Coronary artery (tissue), 2 donors: Measurements from ENCODE around the gene ZNF441.
A peak's percentile ranks its signal among the peaks of the same experiment; 100 is the strongest.

Source experiments
- DNase-seq: peaks from one replicate; pipeline ENCODE4 v3.0.0-alpha.2; 2017; ENCODE audit warnings: low spot score
- H3K27ac ChIP-seq, 2 donors: fragments of 200-600 bp; sonication (generic); one replicate each; pipeline ENCODE4 v1.5.1; 2016 to 2019
- H3K4me3 ChIP-seq: fragments of 200-600 bp; sonication (generic); 2 replicates; pipeline ENCODE4 v1.5.1; 2016; ENCODE audit warnings: mild to moderate bottlenecking, moderate library complexity
- TF ChIP-seq, protein P1 (sequence below): fragments of 200-600 bp; sonication (generic); IDR thresholded peaks from one replicate; pipeline ENCODE4 v1.5.1; 2019; ENCODE audit warnings: antibody characterized with exemption

ZNF441 gene

DNA sequence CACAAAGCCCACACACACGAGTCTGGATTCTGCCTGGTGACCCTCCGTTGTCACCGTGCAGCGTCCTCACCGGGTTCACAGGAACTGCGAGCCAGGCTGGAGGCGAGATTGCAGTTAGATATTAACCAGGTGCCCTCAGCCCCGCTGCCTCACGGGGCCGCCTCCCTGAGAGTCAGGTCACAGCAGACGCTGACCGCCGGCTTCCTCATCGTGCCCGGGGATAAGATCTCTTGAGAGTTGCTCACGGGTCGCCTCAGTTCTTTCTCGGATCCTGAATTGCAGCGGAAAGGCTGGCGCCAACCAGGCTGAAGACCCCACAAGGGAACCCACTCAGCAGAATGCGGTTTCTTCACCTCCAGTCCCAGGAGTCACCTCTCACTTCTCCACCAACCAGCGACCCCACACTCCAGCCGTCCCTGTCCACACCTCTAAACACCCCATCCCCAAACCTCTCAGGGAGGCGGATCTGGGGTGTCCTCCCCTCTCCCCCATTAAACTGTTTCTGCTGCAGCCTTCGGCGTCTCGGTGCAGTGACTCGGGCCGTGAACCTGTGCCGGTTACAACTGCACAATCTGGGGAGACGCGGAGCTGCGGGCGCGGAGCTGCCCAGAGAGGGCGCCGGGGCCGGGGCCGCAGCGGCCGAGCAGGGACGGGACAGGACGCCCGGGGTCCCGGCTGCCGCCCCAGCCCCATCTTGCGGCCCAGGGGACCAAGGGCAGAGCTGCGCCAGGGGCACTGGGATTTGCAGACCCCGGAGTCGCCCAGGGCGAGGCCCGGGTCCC is 28.6 kb upstream of the ZNF441 start:
- peak; percentile 74 for DNase-seq
- TF ChIP-seq, protein P1, sequence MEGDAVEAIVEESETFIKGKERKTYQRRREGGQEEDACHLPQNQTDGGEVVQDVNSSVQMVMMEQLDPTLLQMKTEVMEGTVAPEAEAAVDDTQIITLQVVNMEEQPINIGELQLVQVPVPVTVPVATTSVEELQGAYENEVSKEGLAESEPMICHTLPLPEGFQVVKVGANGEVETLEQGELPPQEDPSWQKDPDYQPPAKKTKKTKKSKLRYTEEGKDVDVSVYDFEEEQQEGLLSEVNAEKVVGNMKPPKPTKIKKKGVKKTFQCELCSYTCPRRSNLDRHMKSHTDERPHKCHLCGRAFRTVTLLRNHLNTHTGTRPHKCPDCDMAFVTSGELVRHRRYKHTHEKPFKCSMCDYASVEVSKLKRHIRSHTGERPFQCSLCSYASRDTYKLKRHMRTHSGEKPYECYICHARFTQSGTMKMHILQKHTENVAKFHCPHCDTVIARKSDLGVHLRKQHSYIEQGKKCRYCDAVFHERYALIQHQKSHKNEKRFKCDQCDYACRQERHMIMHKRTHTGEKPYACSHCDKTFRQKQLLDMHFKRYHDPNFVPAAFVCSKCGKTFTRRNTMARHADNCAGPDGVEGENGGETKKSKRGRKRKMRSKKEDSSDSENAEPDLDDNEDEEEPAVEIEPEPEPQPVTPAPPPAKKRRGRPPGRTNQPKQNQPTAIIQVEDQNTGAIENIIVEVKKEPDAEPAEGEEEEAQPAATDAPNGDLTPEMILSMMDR: no peak
- H3K27ac ChIP-seq: peak overlapping the region; percentile 69 to 85
- peak overlapping the region; percentile 83 for H3K4me3 ChIP-seq

DNA sequence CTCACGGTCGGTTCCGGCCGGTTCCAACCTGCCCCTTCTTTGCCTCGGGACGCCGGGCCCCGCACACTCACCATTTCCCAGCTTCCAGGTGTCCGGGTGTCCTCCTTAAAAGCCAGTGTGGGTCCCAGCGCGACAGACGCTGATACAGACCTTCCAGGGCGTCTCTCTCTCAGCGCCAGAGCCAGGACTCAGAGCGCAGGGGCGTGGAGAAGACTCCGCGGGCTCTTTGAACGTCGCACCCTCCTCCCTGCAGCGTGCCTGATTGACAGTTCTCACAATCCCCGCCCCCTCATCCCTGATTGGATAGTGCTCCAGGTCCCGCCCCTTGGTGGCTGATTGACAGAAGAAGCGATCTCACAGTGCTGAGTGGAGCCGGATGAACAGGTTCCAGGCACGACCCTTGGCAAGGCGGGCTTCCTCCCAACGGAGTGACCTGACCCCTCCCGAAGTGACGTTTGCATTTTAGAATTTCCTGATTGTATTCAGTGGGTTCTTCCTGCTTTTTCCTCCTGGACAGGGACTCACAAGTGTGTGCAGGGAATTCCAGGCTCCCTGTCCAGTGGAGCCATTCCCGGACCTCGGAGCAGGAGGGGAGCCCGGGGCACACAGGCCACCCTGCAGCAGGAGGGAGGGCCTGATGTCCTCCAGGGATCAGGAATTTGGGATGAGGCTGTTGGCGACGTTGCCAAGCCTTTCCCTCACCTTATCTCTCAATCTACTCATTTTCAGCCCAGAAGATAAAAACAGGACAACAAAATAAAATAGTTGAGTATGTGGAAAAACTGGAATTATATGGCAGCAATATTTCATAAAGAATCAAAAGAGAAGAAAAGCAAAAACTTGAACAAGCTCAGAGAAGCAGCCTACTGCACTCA is 27.8 kb upstream of the ZNF441 start, which contains the start of gene ZNF823:
Gene ZNF823 (minus strand): TSS at position 201 of the 875 bp plus-strand sequence. CDS start 127 bp downstream, at position 74.
- H3K27ac ChIP-seq: peak within 1 kb of the TSS; percentile 69 to 85
- peak; percentile 99 for DNase-seq
- TF ChIP-seq, protein P1: no peak
- H3K4me3 ChIP-seq: peak within 1 kb of the TSS; percentile 83

DNA sequence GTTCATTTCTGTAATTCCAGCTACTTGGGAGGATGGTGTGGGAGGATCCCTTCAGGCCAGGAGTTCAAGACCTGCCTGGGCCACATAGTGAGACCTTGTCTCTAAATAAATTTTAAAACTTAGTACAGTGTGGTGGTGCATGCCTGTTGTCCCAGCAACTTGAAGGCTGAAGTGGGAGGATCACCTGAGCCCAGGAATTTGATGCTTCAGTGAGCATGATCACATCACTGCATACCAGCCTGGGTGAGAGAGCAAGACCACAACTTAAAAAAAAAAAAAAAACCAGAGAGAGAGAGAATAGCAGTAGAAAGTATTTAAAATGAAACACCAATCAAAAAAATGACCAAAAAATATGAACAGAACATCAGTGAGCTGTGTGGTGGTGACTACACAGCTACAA is 20.9 kb upstream of the ZNF441 start:
- H3K4me3 ChIP-seq: no peak overlapping the region
- TF ChIP-seq, protein P1: no peak
- no peak for DNase-seq
- no peak overlapping the region for H3K27ac ChIP-seq

DNA sequence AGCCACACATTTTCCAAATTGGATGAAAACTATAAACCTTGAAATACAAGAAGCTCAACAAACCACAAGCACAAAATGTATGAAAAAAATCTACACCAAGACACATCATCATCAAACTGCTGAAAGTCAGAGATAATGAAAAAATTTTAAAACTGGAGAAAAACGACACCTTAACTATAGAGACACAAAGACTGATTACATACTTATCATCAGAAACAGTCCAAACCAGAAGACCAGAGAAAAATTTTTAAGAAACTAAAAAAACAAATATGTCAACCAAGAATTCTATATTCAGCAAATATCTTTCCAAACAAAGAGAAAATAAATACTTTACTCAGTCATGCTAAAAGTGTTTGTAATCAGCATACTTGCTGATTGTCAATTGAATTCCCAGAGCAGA is 19.5 kb upstream of the ZNF441 start:
- H3K27ac ChIP-seq: no peak overlapping the region
- H3K4me3 ChIP-seq: no peak overlapping the region
- DNase-seq: no peak
- TF ChIP-seq, protein P1: no peak

DNA sequence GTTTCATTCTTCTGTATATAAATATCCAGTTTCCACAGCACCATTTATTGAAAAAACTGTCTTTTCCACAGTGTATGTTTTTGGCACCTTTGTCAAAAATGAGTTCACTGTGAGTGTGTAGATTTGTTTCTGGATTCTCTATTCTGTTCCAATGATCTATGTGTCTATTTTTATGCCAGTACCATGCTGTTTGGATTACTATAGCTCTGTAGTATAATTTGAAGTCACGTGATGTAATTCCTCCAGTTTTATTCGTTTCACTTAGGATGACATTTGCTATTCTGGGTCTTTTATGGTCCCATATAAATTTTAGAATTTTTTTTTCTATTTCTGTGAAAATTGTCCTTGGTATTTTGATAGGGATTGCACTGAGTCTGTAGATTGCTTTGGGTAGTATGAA is 17.0 kb upstream of the ZNF441 start:
- no peak for DNase-seq
- Histone ChIP-seq H3K27ac (no peak overlapping the region), H3K4me3 (no peak overlapping the region)
- TF ChIP-seq, protein P1: no peak

DNA sequence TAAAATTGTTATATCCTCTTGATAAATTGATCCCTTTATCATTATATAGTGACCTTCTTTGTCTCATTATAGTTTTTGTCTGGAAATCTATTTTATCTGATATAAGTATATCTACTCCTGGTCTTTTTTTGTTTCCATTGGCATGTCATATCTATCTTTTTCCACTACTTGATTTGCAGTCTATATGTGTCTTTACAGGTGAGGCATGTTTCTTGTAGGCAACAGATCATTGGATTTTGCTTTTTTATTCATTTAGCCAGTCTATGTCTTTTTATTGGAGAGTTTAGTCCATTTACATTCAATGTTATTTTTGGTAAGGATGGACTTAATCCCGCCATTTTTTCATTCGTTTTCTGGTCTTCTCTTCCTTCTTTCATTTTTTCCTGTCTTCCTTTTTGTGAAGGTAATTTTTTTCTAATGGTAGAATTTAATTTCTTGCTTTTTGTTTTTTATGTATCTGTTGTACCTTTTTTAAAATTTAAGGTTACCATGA is 14.5 kb upstream of the ZNF441 start:
- DNase-seq: no peak
- no peak overlapping the region for H3K27ac ChIP-seq
- TF ChIP-seq, protein P1: no peak
- H3K4me3 ChIP-seq: no peak overlapping the region
